ENCODE results near the gene TBCC.

DNA sequence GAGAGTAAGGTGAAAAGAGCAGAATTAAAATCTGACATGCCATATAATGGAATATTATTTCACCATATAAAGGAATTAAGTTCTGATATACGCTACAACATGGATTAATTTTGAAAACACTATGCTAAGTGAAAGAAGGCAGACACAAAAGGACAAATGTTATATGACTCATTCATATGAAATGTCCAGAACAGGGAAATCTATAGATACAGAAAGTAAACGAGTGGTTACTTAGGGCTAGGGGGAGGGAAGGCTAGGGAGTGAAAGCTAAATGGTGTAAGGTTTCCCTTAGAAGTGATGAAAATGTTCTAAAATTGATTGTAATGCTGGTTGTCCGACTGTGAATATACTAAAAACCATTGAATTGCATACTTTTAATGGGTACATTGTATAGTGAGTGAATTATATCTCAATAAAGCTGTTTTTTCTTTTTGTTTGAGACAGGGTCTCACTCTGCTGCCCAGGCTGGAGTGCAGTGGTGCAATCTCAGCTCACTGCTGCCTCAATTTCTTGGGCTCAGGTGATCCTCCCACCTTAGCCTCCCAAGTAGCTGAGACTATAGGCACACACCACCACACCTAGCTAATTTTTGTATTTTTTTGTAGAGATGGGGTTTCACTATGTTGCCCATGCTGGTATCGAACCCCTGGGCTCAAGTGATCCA is 31.7 kb downstream of the TBCC start:
- TF ChIP-seq HNF4A (conservative IDR thresholded peaks at IDR 0.05) (no peak), EGR1 (IDR thresholded peaks at IDR 0.05; ENCODE audit: low read depth in 2 of 2) (no peak), RAD21 (IDR thresholded peaks at IDR 0.05) (no peak), RXRA (IDR thresholded peaks at IDR 0.05) (no peak), FOXA1 (IDR thresholded peaks at IDR 0.05) (no peak), YY1 (IDR thresholded peaks at IDR 0.05) (no peak), GABPA (IDR thresholded peaks at IDR 0.05 in 1 of 2, conservative IDR thresholded peaks at IDR 0.05 in 1 of 2) (no peak)
- TF ChIP-seq, protein P1, sequence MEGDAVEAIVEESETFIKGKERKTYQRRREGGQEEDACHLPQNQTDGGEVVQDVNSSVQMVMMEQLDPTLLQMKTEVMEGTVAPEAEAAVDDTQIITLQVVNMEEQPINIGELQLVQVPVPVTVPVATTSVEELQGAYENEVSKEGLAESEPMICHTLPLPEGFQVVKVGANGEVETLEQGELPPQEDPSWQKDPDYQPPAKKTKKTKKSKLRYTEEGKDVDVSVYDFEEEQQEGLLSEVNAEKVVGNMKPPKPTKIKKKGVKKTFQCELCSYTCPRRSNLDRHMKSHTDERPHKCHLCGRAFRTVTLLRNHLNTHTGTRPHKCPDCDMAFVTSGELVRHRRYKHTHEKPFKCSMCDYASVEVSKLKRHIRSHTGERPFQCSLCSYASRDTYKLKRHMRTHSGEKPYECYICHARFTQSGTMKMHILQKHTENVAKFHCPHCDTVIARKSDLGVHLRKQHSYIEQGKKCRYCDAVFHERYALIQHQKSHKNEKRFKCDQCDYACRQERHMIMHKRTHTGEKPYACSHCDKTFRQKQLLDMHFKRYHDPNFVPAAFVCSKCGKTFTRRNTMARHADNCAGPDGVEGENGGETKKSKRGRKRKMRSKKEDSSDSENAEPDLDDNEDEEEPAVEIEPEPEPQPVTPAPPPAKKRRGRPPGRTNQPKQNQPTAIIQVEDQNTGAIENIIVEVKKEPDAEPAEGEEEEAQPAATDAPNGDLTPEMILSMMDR (IDR thresholded peaks at IDR 0.05; ENCODE audit: low read depth, low read length, missing input control), result no peak
- TF ChIP-seq, protein P2, sequence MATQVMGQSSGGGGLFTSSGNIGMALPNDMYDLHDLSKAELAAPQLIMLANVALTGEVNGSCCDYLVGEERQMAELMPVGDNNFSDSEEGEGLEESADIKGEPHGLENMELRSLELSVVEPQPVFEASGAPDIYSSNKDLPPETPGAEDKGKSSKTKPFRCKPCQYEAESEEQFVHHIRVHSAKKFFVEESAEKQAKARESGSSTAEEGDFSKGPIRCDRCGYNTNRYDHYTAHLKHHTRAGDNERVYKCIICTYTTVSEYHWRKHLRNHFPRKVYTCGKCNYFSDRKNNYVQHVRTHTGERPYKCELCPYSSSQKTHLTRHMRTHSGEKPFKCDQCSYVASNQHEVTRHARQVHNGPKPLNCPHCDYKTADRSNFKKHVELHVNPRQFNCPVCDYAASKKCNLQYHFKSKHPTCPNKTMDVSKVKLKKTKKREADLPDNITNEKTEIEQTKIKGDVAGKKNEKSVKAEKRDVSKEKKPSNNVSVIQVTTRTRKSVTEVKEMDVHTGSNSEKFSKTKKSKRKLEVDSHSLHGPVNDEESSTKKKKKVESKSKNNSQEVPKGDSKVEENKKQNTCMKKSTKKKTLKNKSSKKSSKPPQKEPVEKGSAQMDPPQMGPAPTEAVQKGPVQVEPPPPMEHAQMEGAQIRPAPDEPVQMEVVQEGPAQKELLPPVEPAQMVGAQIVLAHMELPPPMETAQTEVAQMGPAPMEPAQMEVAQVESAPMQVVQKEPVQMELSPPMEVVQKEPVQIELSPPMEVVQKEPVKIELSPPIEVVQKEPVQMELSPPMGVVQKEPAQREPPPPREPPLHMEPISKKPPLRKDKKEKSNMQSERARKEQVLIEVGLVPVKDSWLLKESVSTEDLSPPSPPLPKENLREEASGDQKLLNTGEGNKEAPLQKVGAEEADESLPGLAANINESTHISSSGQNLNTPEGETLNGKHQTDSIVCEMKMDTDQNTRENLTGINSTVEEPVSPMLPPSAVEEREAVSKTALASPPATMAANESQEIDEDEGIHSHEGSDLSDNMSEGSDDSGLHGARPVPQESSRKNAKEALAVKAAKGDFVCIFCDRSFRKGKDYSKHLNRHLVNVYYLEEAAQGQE (IDR thresholded peaks at IDR 0.05), result no peak
- TF ChIP-seq, protein P3, sequence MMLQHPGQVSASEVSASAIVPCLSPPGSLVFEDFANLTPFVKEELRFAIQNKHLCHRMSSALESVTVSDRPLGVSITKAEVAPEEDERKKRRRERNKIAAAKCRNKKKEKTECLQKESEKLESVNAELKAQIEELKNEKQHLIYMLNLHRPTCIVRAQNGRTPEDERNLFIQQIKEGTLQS (IDR thresholded peaks at IDR 0.05), result no peak
- TF ChIP-seq, protein P4, sequence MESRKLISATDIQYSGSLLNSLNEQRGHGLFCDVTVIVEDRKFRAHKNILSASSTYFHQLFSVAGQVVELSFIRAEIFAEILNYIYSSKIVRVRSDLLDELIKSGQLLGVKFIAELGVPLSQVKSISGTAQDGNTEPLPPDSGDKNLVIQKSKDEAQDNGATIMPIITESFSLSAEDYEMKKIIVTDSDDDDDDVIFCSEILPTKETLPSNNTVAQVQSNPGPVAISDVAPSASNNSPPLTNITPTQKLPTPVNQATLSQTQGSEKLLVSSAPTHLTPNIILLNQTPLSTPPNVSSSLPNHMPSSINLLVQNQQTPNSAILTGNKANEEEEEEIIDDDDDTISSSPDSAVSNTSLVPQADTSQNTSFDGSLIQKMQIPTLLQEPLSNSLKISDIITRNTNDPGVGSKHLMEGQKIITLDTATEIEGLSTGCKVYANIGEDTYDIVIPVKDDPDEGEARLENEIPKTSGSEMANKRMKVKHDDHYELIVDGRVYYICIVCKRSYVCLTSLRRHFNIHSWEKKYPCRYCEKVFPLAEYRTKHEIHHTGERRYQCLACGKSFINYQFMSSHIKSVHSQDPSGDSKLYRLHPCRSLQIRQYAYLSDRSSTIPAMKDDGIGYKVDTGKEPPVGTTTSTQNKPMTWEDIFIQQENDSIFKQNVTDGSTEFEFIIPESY (IDR thresholded peaks at IDR 0.05), result no peak
